ENCODE data around the gene KCTD15. TPM values are rescaled to one million over a fixed set of nuclear protein-coding genes. Genes with fewer than 3 reads are reported as not detected.

Gene KCTD15
- total and polyA plus RNA-seq, 2 experiments from 2014 or later: 17.1 to 161 TPM

DNA sequence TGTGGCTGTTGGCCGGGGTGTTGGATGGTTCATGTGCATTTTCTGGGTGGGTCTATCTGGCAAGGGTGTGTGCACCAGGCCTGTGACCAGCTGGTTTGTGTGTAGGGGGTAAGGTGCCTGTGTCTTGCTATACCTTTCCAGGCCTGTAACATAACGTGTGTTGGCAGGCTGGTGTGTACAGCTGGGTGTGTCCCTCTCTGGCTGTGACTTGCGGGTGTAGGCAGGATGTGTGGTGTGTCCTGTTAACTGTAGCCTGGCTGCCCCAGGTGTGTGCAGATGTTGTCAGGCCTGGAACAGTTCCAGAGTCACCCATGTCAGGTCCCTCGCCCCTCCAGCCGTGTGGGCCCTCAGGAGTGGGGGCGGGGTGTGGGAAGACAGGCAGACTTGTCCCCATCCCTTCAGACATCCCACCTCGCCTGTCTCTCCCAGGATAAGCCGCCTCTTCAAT is 9.8 kb downstream of the KCTD15 start:
- Histone ChIP-seq H3K36me3 (peaks cover 30% of the 10 kb centered on the region), H3K4me3 (no peak overlapping the region), H3K4me1 (ENCODE audit: low read depth) (no peaks in the 10 kb centered on the region), H3K27ac (no peak overlapping the region), H3K27me3 (no peaks in the 10 kb centered on the region), H3K9me3 (ENCODE audit: low read depth) (no peaks in the 10 kb centered on the region)
- no peak for DNase-seq (ENCODE audit: low read depth in 1 of 2, low spot score in 1 of 2)
- TF ChIP-seq, protein P1, sequence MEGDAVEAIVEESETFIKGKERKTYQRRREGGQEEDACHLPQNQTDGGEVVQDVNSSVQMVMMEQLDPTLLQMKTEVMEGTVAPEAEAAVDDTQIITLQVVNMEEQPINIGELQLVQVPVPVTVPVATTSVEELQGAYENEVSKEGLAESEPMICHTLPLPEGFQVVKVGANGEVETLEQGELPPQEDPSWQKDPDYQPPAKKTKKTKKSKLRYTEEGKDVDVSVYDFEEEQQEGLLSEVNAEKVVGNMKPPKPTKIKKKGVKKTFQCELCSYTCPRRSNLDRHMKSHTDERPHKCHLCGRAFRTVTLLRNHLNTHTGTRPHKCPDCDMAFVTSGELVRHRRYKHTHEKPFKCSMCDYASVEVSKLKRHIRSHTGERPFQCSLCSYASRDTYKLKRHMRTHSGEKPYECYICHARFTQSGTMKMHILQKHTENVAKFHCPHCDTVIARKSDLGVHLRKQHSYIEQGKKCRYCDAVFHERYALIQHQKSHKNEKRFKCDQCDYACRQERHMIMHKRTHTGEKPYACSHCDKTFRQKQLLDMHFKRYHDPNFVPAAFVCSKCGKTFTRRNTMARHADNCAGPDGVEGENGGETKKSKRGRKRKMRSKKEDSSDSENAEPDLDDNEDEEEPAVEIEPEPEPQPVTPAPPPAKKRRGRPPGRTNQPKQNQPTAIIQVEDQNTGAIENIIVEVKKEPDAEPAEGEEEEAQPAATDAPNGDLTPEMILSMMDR (IDR thresholded peaks at IDR 0.05; ENCODE audit: low read depth, low read length): no peak

DNA sequence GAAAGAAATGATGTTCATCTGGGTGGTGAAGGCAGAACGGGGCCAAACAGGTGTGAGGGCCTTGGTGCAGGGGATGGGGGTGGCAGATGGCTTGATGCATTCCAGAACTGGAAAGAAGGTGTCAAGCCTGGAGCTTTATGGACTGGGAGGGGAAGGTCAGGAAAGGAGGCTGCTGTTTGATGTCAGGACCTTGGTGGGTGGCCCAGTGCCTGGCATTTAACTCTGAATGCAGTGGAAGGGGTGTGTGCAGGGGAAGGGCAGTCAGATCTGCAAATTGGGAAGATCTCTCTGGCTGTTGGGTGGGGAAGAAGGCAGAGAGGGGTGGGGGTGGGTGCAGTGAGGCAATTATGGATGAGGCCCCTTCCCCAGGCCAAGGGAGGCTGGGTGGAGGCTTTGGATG is 11.7 kb downstream of the KCTD15 start:
- Histone ChIP-seq H3K36me3 (peaks cover 33% of the 10 kb centered on the region), H3K9me3 (ENCODE audit: low read depth) (no peaks in the 10 kb centered on the region), H3K27ac (no peak overlapping the region), H3K27me3 (no peaks in the 10 kb centered on the region), H3K4me3 (no peak overlapping the region), H3K4me1 (ENCODE audit: low read depth) (no peaks in the 10 kb centered on the region)
- TF ChIP-seq, protein P1 (IDR thresholded peaks at IDR 0.05; ENCODE audit: low read depth, low read length): no peak
- no peak for DNase-seq (ENCODE audit: low read depth in 1 of 2, low spot score in 1 of 2)

DNA sequence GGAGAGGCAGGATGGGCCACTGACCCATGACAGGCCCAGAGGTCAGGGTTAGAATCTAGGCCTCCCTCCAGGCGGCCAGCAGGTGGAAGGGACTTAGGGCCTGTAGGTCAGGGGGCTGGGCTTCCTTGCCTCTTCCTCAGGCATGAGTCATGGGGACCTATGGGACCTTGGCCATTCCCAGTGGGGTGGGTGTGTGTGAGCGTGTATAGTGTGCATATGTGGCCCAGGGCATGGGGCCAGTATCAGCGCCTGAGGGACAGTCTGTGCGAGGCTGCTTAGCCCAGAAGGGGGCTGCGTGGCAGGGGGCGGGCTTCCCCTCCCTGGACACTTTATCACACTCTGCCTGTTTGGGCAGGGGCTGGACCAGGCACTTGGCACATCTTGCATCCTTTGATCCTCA is 13.3 kb downstream of the KCTD15 start:
- H3K4me3 ChIP-seq: no peak overlapping the region
- H3K27me3 ChIP-seq: no peaks in the 10 kb centered on the region
- H3K4me1 ChIP-seq (ENCODE audit: low read depth): no peaks in the 10 kb centered on the region
- H3K27ac ChIP-seq: no peak overlapping the region
- peaks cover 32% of the 10 kb centered on the region for H3K36me3 ChIP-seq
- H3K9me3 ChIP-seq (ENCODE audit: low read depth): no peaks in the 10 kb centered on the region
- DNase-seq (ENCODE audit: low read depth in 1 of 2, low spot score in 1 of 2): peak in 1 of 2 donors; percentile 14
- TF ChIP-seq, protein P1 (IDR thresholded peaks at IDR 0.05; ENCODE audit: low read depth, low read length): no peak

DNA sequence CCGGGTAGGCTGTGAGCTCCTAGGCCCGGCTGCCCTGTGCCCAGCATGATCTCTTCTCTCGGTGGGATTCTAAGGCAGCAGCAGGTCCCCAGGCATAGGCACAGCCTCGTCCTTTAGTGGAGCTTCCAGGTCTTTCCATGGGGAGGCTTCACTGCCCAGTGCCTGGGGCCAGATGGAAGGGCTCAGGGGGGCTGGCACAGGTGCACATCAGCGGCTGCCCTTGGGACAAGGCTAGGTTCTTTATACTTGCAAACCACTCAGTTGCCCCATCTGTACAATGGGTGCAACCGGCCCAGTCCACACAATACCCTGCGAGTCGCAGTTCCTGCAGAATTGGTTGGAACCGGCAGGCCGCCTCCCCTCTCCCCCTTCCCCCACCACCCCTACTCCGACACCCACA is 14.2 kb downstream of the KCTD15 start:
- peaks cover 32% of the 10 kb centered on the region for H3K36me3 ChIP-seq
- no peak overlapping the region for H3K27ac ChIP-seq
- no peaks in the 10 kb centered on the region for H3K27me3 ChIP-seq
- no peak for DNase-seq (ENCODE audit: low read depth in 1 of 2, low spot score in 1 of 2)
- TF ChIP-seq, protein P1 (IDR thresholded peaks at IDR 0.05; ENCODE audit: low read depth, low read length): no peak
- H3K4me3 ChIP-seq: no peak overlapping the region
- no peaks in the 10 kb centered on the region for H3K9me3 ChIP-seq (ENCODE audit: low read depth)
- H3K4me1 ChIP-seq (ENCODE audit: low read depth): no peaks in the 10 kb centered on the region

DNA sequence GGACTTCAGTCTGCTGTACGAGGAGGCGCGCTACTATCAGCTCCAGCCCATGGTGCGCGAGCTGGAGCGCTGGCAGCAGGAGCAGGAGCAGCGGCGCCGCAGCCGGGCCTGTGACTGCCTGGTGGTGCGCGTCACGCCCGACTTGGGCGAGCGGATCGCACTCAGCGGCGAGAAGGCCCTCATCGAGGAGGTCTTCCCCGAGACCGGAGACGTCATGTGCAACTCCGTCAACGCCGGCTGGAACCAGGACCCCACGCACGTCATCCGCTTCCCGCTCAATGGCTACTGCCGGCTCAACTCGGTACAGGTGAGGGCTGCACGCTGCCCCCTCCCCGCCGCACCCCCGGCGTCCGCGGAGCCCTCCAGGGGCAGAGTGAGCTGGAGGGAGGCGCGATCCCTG is 14.6 kb downstream of the KCTD15 start:
- DNase-seq (ENCODE audit: low read depth in 1 of 2, low spot score in 1 of 2): no peak
- Histone ChIP-seq H3K27ac (no peak overlapping the region), H3K9me3 (ENCODE audit: low read depth) (no peaks in the 10 kb centered on the region), H3K4me1 (ENCODE audit: low read depth) (no peaks in the 10 kb centered on the region), H3K27me3 (no peaks in the 10 kb centered on the region), H3K4me3 (no peak overlapping the region), H3K36me3 (peaks cover 32% of the 10 kb centered on the region)
- TF ChIP-seq, protein P1 (IDR thresholded peaks at IDR 0.05; ENCODE audit: low read depth, low read length): no peak

Data from cardiac muscle cell (in vitro differentiated cells and primary cell).